Measurements from ENCODE around the gene CST9.

DNA sequence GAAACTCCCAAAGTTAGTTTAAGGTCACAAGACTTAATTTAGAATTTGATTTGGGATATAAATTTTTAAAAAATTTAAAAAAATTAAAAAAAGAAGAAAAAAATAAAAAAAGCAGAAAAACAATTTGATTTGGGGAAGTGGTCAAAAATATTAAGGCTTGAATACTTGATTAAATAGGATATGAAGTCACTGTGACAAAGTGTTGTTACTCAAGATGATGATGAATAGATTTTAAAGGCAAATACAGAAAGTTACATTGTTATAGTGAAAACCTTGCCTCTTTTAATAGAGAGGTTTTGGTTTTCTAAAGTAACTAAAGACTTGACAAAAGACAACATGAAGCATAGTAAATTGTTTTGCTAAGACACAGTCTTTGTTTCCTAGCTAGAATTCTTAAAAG, 7.2 kb downstream of the CST9 start:
- TF ChIP-seq RAD21 (conservative IDR thresholded peaks at IDR 0.05 in 1 of 2, IDR thresholded peaks at IDR 0.05 in 1 of 2): no peak
- TF ChIP-seq, protein P1, sequence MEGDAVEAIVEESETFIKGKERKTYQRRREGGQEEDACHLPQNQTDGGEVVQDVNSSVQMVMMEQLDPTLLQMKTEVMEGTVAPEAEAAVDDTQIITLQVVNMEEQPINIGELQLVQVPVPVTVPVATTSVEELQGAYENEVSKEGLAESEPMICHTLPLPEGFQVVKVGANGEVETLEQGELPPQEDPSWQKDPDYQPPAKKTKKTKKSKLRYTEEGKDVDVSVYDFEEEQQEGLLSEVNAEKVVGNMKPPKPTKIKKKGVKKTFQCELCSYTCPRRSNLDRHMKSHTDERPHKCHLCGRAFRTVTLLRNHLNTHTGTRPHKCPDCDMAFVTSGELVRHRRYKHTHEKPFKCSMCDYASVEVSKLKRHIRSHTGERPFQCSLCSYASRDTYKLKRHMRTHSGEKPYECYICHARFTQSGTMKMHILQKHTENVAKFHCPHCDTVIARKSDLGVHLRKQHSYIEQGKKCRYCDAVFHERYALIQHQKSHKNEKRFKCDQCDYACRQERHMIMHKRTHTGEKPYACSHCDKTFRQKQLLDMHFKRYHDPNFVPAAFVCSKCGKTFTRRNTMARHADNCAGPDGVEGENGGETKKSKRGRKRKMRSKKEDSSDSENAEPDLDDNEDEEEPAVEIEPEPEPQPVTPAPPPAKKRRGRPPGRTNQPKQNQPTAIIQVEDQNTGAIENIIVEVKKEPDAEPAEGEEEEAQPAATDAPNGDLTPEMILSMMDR (IDR thresholded peaks at IDR 0.05): no peak

Data from A549 (cell line).